ENCODE measurements around the gene RIMS4. TPM values are rescaled to one million over a fixed set of nuclear protein-coding genes. Genes with fewer than 3 reads are reported as not detected.

Gene RIMS4
- total RNA-seq, 4 donors from 2014 or later: 2.8 to 13.8 (median 7.9) TPM

DNA sequence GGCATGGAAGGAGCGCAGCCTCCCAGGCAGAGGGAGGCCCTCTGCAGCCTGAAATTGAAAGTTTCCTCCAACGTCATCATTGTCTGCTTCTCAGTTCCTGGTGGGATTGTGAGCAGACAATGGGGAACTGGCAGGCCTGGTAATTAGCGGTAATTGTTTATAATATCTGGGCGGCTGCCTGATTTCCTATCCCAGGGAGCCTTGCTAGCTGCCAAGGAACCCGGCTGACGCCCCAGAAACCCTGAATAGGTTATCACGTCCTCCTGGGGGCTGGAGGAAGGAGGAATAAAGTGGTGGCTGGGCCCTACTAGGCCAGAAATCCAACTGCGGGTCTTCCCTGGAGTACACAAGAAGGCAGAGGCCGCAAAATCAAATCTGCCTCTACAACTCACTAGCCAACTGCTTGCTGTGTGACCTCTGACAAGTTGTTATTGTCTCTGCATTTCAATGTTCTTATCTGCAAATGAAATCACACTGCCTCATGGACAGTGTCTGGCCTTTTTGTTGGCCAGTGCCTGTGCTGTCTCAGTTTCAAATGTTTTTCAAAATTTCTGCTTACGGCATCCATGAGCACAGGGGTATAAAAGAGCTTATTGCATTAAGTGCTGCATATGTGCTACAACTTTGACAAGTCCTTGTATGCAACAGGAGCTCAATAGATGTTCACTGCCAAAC, 47.7 kb downstream of the RIMS4 start:
- no peaks in the 10 kb centered on the region for H3K4me1 ChIP-seq
- TF ChIP-seq CTCF (IDR thresholded peaks at IDR 0.05) (no peak), POLR2A (IDR thresholded peaks at IDR 0.05) (no peak)
- H3K4me3 ChIP-seq (replicated peaks in 1 of 3): no peak overlapping the region
- no peaks in the 10 kb centered on the region for H3K36me3 ChIP-seq
- WGBS, 2 donors: 57 to 64% methylated on average over 10 of the region's 10 CpGs
- no peak overlapping the region for H3K27ac ChIP-seq
- no peaks in the 10 kb centered on the region for H3K9me3 ChIP-seq
- DNase-seq: no peak
- intact Hi-C loops (cut with DNase I): no loop called here
- H3K27me3 ChIP-seq: no peaks in the 10 kb centered on the region

DNA sequence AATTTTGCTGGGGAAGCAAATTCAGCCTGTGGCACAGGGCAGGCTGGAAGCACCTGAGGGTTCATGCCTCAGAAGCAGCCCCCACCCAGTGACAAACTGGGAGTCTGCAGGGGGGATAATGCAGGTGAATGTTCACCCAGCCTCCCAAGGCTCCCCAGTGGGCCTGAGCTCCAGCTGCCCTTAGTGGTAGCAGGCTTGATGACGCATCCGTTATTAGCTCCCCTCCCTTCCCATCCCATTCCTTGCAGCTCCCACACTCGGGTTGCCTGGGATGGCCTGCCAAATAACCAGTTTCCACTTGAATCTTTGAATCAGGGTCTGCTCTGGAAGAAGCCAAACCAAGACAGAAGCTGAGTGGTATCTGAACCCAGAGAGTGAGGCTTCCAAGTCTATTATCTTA, 48.9 kb downstream of the RIMS4 start:
- intact Hi-C loops (cut with DNase I): no loop called here
- WGBS, 2 donors: 52 to 53% methylated on average over 3 of the region's 3 CpGs
- H3K27me3 ChIP-seq: no peaks in the 10 kb centered on the region

DNA sequence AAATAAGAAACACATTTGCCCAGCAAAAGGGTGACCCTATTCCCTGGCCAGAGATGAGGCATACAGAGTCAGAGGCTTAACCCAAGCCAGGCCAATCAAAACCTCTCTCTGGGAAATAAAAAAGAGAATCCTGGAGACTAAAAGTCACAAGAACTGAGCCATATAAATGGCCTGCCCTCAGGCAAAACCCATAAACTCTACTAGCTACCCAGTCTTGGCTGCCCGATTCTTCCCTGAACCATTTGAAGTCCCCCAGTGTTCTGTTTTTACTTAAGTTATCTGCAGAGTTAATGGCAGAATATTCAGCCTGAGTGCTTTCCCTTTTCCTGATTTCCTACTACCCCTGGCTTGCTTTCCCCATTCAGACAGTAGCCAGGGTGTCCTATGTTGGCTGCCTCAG, 50.8 kb downstream of the RIMS4 start:
- no peak for DNase-seq
- Histone ChIP-seq H3K27ac (no peak overlapping the region), H3K9me3 (no peaks in the 10 kb centered on the region), H3K4me3 (replicated peaks in 1 of 3) (no peak overlapping the region), H3K36me3 (no peaks in the 10 kb centered on the region), H3K27me3 (no peaks in the 10 kb centered on the region), H3K4me1 (no peaks in the 10 kb centered on the region)
- 91 to 95% methylated on average over 1 of the region's 1 CpG for whole genome bisulfite sequencing, 2 donors
- TF ChIP-seq CTCF (IDR thresholded peaks at IDR 0.05): no peak
- no peak for TF ChIP-seq POLR2A (IDR thresholded peaks at IDR 0.05)
- intact Hi-C loops (cut with DNase I): no loop called here

More for the DNA sequence above, 48.9 kb downstream of the RIMS4 start:
- Histone ChIP-seq H3K4me3 (replicated peaks in 1 of 3) (no peak overlapping the region), H3K27ac (no peak overlapping the region), H3K9me3 (no peaks in the 10 kb centered on the region), H3K4me1 (no peaks in the 10 kb centered on the region), H3K36me3 (no peaks in the 10 kb centered on the region)
- no peak for DNase-seq
- TF ChIP-seq POLR2A (IDR thresholded peaks at IDR 0.05) (no peak), CTCF (IDR thresholded peaks at IDR 0.05) (no peak)

DNA sequence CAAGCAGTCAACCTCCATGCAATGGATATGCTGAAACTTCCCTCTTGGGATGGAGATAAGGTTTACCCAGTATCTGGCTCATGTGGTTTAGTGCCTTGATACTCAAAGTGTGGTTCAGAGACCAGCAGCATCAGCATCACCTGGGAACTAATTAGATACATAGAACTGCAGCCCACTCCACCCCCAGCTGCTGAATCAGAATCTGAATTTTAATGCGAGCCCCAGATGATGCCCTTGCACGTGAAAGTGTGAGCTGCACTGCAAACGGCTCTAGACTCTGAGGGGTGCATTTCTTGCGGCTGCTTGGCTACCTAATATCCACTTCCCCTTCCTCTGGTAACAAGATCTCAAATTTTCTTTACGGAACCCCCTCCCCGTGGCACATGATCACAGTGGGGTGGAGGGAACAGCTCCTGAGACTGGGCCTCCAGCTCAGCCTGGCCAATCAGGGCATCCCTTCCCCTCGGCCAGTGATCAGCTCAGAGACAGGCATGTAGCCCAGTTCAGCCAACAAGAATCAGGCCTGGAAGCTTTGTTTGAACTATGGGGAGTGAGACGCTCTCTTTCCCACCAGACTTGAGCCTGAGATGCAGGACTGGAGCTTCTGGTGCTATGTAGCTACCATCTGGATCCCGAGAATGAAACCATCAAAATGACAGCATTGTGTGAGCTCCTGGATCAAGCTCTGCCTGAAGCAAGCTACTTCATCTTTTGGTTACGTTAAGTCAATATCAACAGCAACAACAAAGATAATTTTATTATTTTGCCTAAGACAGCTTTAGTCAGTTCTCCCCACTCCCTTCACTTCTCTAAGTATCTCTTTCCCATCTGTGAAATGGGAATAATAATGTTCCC, 51.9 kb downstream of the RIMS4 start:
- Histone ChIP-seq H3K9me3 (no peaks in the 10 kb centered on the region), H3K4me3 (replicated peaks in 1 of 3) (no peak overlapping the region), H3K36me3 (no peaks in the 10 kb centered on the region), H3K27me3 (no peaks in the 10 kb centered on the region), H3K27ac (no peak overlapping the region), H3K4me1 (no peaks in the 10 kb centered on the region)
- intact Hi-C loops (cut with DNase I): no loop called here
- no peak for TF ChIP-seq POLR2A (IDR thresholded peaks at IDR 0.05)
- no peak for TF ChIP-seq CTCF (IDR thresholded peaks at IDR 0.05)
- DNase-seq: no peak
- WGBS, 2 donors: 72 to 82% methylated on average over 10 of the region's 10 CpGs

GRCh38 chr20:44756956-44757355, 53.4 kb downstream of the RIMS4 start:
- Histone ChIP-seq H3K4me1 (no peaks in the 10 kb centered on the region), H3K27me3 (no peaks in the 10 kb centered on the region), H3K36me3 (no peaks in the 10 kb centered on the region), H3K4me3 (replicated peaks in 1 of 3) (no peak overlapping the region), H3K27ac (no peak overlapping the region), H3K9me3 (no peaks in the 10 kb centered on the region)
- DNase-seq: no peak
- intact Hi-C loops (cut with DNase I): no loop called here
- 100% methylated on average over 3 to 5 of the region's 5 CpGs for WGBS, 2 donors
- TF ChIP-seq POLR2A (IDR thresholded peaks at IDR 0.05) (no peak), CTCF (IDR thresholded peaks at IDR 0.05) (no peak)

Measured in thyroid gland (tissue), 4 donors.